B cell (primary cell): ENCODE measurements around the gene HES4. TPM values are rescaled to one million over a fixed set of nuclear protein-coding genes. Genes with fewer than 3 reads are reported as not detected.

Source experiments
- ATAC-seq: fragments of 200-7000 bp; cut with Tn5 transposase; one replicate; pipeline ENCODE4 v1.10.0; 2021; ENCODE audit warnings: low read depth, mild to moderate bottlenecking, moderate number of reproducible peaks, moderate library complexity
- CTCF ChIA-PET: fragments of 350-600 bp; sonication (Branson Sonifier 250); formaldehyde crosslinking; loops from one replicate; lab custom pipeline; 2021; ENCODE audit warnings: antibody characterized with exemption, inconsistent platforms; lab: Charles Lee
- POLR2A ChIA-PET: fragments of 350-600 bp; sonication (Branson Sonifier 250); formaldehyde crosslinking; loops from one replicate; lab custom pipeline; 2021; ENCODE audit warnings: antibody characterized with exemption; lab: Charles Lee
- DNase-seq: peaks from one replicate; pipeline ENCODE4 v3.0.0; 2013
- H2AFZ ChIP-seq: 2 replicates; pipeline ENCODE4 v1.6.1; 2012; ENCODE audit warnings: mild to moderate bottlenecking, low read depth, low read length; ENCODE audit not compliant: insufficient read depth, poor library complexity, severe bottlenecking
- H3K27ac ChIP-seq, 2 donors: 1 replicate in 1 of 2; 2 replicates in 1 of 2; pipeline ENCODE4 v1.5.1; 2012 to 2013; ENCODE audit warnings: low read length in 2 of 2, mild to moderate bottlenecking in 2 of 2, moderate library complexity in 1 of 2
- H3K27me3 ChIP-seq, 4 experiments: fragments of 200-600 bp in 1 of 4; sonication (generic) in 1 of 4; replicated peaks in 1 of 4; 1 replicate in 2 of 4; 2 replicates in 2 of 4; pipeline versions ENCODE4 v1.6.1 to v1.7.0; 2013 to 2016; ENCODE audit warnings: low read length in 3 of 4, mild to moderate bottlenecking in 2 of 4, mixed read lengths in 1 of 4, moderate library complexity in 1 of 4; ENCODE audit not compliant: insufficient read depth in 4 of 4, control insufficient read depth in 3 of 4; ENCODE audit errors: control extremely low read depth in 1 of 4
- H3K36me3 ChIP-seq, 2 experiments: replicated peaks in 1 of 2; 1 replicate in 1 of 2; 2 replicates in 1 of 2; pipeline versions ENCODE4 v1.6.1 to v1.7.1; 2013; ENCODE audit warnings: low read length in 1 of 2; ENCODE audit not compliant: insufficient read depth in 2 of 2, control insufficient read depth in 1 of 2; ENCODE audit errors: control extremely low read depth in 1 of 2, extremely low read depth in 1 of 2
- H3K4me1 ChIP-seq, 2 donors: fragments of 200-600 bp in 1 of 2; sonication (generic) in 1 of 2; 1 replicate in 1 of 2; 2 replicates in 1 of 2; pipeline versions ENCODE4 v1.5.1 to v1.6.1; 2013 to 2017; ENCODE audit warnings: low read length in 2 of 2; ENCODE audit not compliant: control insufficient read depth in 2 of 2, insufficient read depth in 2 of 2
- H3K4me2 ChIP-seq: replicated peaks from 2 replicates; pipeline ENCODE3; 2012; ENCODE audit warnings: mild to moderate bottlenecking, low read depth, low read length; ENCODE audit not compliant: poor library complexity, severe bottlenecking
- H3K4me3 ChIP-seq, 5 experiments: fragments of 200-600 bp in 1 of 5; sonication (generic) in 1 of 5; 1 replicate in 3 of 5; 2 replicates in 2 of 5; pipeline versions ENCODE4 v1.5.1 to v1.7.0; 2011 to 2016; ENCODE audit warnings: low read length in 4 of 5, mild to moderate bottlenecking in 4 of 5, low read depth in 2 of 5, control low read depth in 1 of 5, moderate library complexity in 1 of 5; ENCODE audit not compliant: insufficient read depth in 1 of 5; ENCODE audit errors: control extremely low read depth in 1 of 5, extremely low read depth in 1 of 5
- H3K79me2 ChIP-seq: fragments of 200-600 bp; sonication (generic); one replicate; pipeline ENCODE4 v1.6.0; 2016; ENCODE audit warnings: low read length; ENCODE audit not compliant: control insufficient read depth, insufficient read depth
- H3K9ac ChIP-seq: fragments of 200-600 bp; sonication (generic); 2 replicates; pipeline ENCODE4 v1.6.1; 2017; ENCODE audit warnings: mild to moderate bottlenecking, low read length, moderate library complexity
- H3K9me3 ChIP-seq, 3 donors: one replicate each; pipeline versions ENCODE4 v1.6.1 to v1.7.1; 2013; ENCODE audit warnings: low read length in 2 of 3; ENCODE audit not compliant: control insufficient read depth in 2 of 3, insufficient read depth in 1 of 3; ENCODE audit errors: control extremely low read depth in 1 of 3
- H4K20me1 ChIP-seq: 2 replicates; pipeline ENCODE4 v1.6.0; 2012; ENCODE audit warnings: mild to moderate bottlenecking, low read length; ENCODE audit not compliant: insufficient read depth, control insufficient read depth, poor library complexity, severe bottlenecking
- H3K27ac Mint-ChIP-seq: one replicate; pipeline ENCODE4 v1.8.0; 2021; ENCODE audit warnings: mixed read lengths
- H3K27me3 Mint-ChIP-seq: one replicate; pipeline ENCODE4 v1.8.0; 2021; ENCODE audit warnings: mixed read lengths
- H3K4me1 Mint-ChIP-seq: one replicate; pipeline ENCODE4 v1.8.0; 2021; ENCODE audit warnings: mixed read lengths
- H3K4me3 Mint-ChIP-seq: one replicate; pipeline ENCODE4 v1.8.0; 2021; ENCODE audit warnings: mixed read lengths
- H3K9me3 Mint-ChIP-seq: one replicate; pipeline ENCODE4 v1.8.0; 2022; ENCODE audit warnings: mixed read lengths; ENCODE audit not compliant: insufficient read depth
- CTCF ChIP-seq: fragments of 200-600 bp; IDR thresholded peaks from one replicate; pipeline ENCODE4 v1.8.0; 2022; ENCODE audit warnings: antibody characterized with exemption, mild to moderate bottlenecking
- EZH2 ChIP-seq: IDR thresholded peaks from 2 replicates; pipeline ENCODE4 v1.6.1; 2012; ENCODE audit warnings: borderline replicate concordance, low read depth, mild to moderate bottlenecking, moderate library complexity, low read length; ENCODE audit not compliant: insufficient read depth, poor library complexity, severe bottlenecking
- WGBS: methylation state at CpG from one replicate; pipeline ENCODE4 v1.1.5; 2013; ENCODE audit warnings: missing lambda C conversion rate; ENCODE audit not compliant: insufficient coverage; 5-methylcytosine and 5-hydroxymethylcytosine counted together
- intact Hi-C: fragments of 100-400 bp; cut with micrococcal nuclease; formaldehyde crosslinking; loops from one replicate; pipeline ENCODE4 v1.10.0; 2022
- polyA plus RNA-seq: library from polyadenylated mRNA; depleted of rRNA; stranded (reverse); fragments of >200 nt; gene quantifications from 2 replicates; pipeline ENCODE4 v1.2.3, GENCODE V29; 2012
- total RNA-seq, 2 donors: library from RNA; stranded (reverse); fragments of 120-200 nt in 1 of 2; gene quantifications; 1 replicate in 1 of 2; 2 replicates in 1 of 2; pipeline versions ENCODE4 v1.2.3 to v1.2.4, GENCODE V29; 2013 to 2022

Gene HES4
- total and polyA plus RNA-seq, 2 donors (not counting 1 experiment from before 2014, with no cell fraction given) = 3.2 to 4.5 TPM

GRCh38 chr1:958823-959730 lies 40.8 kb downstream of the HES4 start, which contains the start of gene NOC2L:
TSS of gene NOC2L (minus strand) at chr1:959256. CDS start at chr1:959240, 16 bp downstream.
- ChIA-PET POLR2A (interaction anchor here (0.7 to 1.4 kb wide), 3 partner anchors 17 to 314 kb away, joined by 4 to 6 read pairs (median 5); partner anchors contain the start of gene UBE2J2), CTCF (interaction anchor here (1.2 kb wide), 2 partner anchors 54 to 89 kb away, joined by 4 to 5 read pairs; no protein-coding TSS in a partner anchor)
- Mint-ChIP-seq H3K27me3 (no peaks in the 10 kb centered on the region), H3K27ac (peak within 1 kb of the TSS; percentile 78), H3K9me3 (no peaks in the 10 kb centered on the region), H3K4me3 (peak within 1 kb of the TSS; percentile 88), H3K4me1 (peaks cover 16% of the 10 kb centered on the region)
- Histone ChIP-seq H3K79me2 (peaks cover 23% of the 10 kb centered on the region), H3K4me3 (peak within 1 kb of the TSS; percentile 80 to 95 (median 92)), H3K9me3 (no peaks in the 10 kb centered on the region), H3K27me3 (no peaks in the 10 kb centered on the region), H4K20me1 (peaks cover 50% of the 10 kb centered on the region), H3K27ac (peak within 1 kb of the TSS in 1 of 2 donors; percentile 78), H3K36me3 (peaks cover 0 to 31% of the 10 kb centered on the region in 2 experiments), H3K4me2 (peak within 1 kb of the TSS; percentile 83), H3K4me1 (peaks cover 24 to 42% of the 10 kb centered on the region in 2 donors), H3K9ac (peak within 1 kb of the TSS; percentile 98), H2AFZ (peak within 1 kb of the TSS; percentile 98)
- intact Hi-C loops = no loop called here
- WGBS = 9% methylated on average over 91 of the region's 101 CpGs
- TF ChIP-seq CTCF (no peak), EZH2 (no peak)
- ATAC-seq (peak; percentile 90), DNase-seq (peak; percentile 95)

- peaks cover 14% of the 10 kb centered on the region for H3K4me1 Mint-ChIP-seq
- no peak overlapping the region for H3K27ac Mint-ChIP-seq
- H3K9me3 Mint-ChIP-seq = no peaks in the 10 kb centered on the region
- CTCF ChIA-PET = no interaction called here
- no peaks in the 10 kb centered on the region for H3K27me3 ChIP-seq
- H3K79me2 ChIP-seq = peaks cover 23% of the 10 kb centered on the region
- peaks cover 0 to 56% of the 10 kb centered on the region in 2 experiments for H3K36me3 ChIP-seq
- intact Hi-C loops = no loop called here
- H3K27me3 Mint-ChIP-seq = no peaks in the 10 kb centered on the region
- H3K9ac ChIP-seq = no peak overlapping the region
- H4K20me1 ChIP-seq = peaks cover 69% of the 10 kb centered on the region
- H3K4me3 Mint-ChIP-seq = no peak overlapping the region
- POLR2A ChIA-PET = no interaction called here
- H3K9me3 ChIP-seq = no peaks in the 10 kb centered on the region
- no peak overlapping the region for H2AFZ ChIP-seq
- no peak overlapping the region for H3K27ac ChIP-seq
- 95% methylated on average over 11 of the region's 11 CpGs for WGBS
- no peak overlapping the region for H3K4me2 ChIP-seq
- DNase-seq (no peak), ATAC-seq (no peak)
- TF ChIP-seq CTCF (no peak), EZH2 (no peak)
- peaks cover 24 to 42% of the 10 kb centered on the region in 2 donors for H3K4me1 ChIP-seq
- H3K4me3 ChIP-seq = no peak overlapping the region
These were observed 43.3 kb downstream of the HES4 start for GRCh38 chr1:956636-957035.
